Natural killer cell (primary cell): ENCODE measurements around the gene ALX1. TPM values are rescaled to one million over a fixed set of nuclear protein-coding genes. Genes with fewer than 3 reads are reported as not detected.

Experiments
- ATAC-seq, 3 donors: fragments of 150-1000 bp in 2 of 3; fragments of 200-7000 bp in 1 of 3; cut with Tn5 transposase; 1 replicate in 1 of 3; 2 replicates in 2 of 3; pipeline ENCODE4 v1.10.0; 2021; ENCODE audit warnings: mild to moderate bottlenecking in 2 of 3, moderate library complexity in 2 of 3
- DNase-seq, 2 donors: peaks; one replicate each; pipeline versions ENCODE4 v3.0.0 to v3.0.0-alpha.2; 2013 to 2021; ENCODE audit warnings: mixed read lengths in 1 of 2
- H3K27ac ChIP-seq: one replicate; pipeline ENCODE4 v1.5.1; 2013; ENCODE audit warnings: mild to moderate bottlenecking, low read length
- H3K27me3 ChIP-seq: one replicate; pipeline ENCODE4 v1.6.1; 2013; ENCODE audit warnings: low read length; ENCODE audit not compliant: control insufficient read depth, insufficient read depth
- H3K36me3 ChIP-seq: one replicate; pipeline ENCODE4 v1.6.1; 2013; ENCODE audit warnings: low read length; ENCODE audit not compliant: control insufficient read depth, insufficient read depth
- H3K4me1 ChIP-seq: one replicate; pipeline ENCODE4 v1.6.1; 2013; ENCODE audit warnings: low read length; ENCODE audit not compliant: control insufficient read depth, insufficient read depth
- H3K4me3 ChIP-seq: one replicate; pipeline ENCODE4 v1.5.1; 2013; ENCODE audit warnings: low read length
- H3K9me3 ChIP-seq: one replicate; pipeline ENCODE4 v1.6.1; 2013; ENCODE audit warnings: low read length; ENCODE audit not compliant: control insufficient read depth, insufficient read depth
- H3K27ac Mint-ChIP-seq, 2 donors: one replicate each; pipeline ENCODE4 v1.8.0; 2022; ENCODE audit warnings: mild to moderate bottlenecking in 2 of 2, mixed read lengths in 2 of 2, moderate library complexity in 1 of 2
- H3K27me3 Mint-ChIP-seq, 2 donors: one replicate each; pipeline ENCODE4 v1.8.0; 2022; ENCODE audit warnings: low read depth in 2 of 2, mixed read lengths in 2 of 2
- H3K36me3 Mint-ChIP-seq: one replicate; pipeline ENCODE4 v1.8.0; 2022; ENCODE audit warnings: mixed read lengths
- H3K4me1 Mint-ChIP-seq, 2 donors: one replicate each; pipeline ENCODE4 v1.8.0; 2022; ENCODE audit warnings: mixed read lengths in 2 of 2
- H3K4me3 Mint-ChIP-seq: one replicate; pipeline ENCODE4 v1.8.0; 2022; ENCODE audit warnings: mild to moderate bottlenecking, moderate library complexity, mixed read lengths
- H3K9me3 Mint-ChIP-seq, 2 donors: one replicate each; pipeline ENCODE4 v1.8.0; 2022; ENCODE audit warnings: mixed read lengths in 2 of 2
- WGBS: methylation state at CpG from one replicate; pipeline ENCODE4 v1.1.7; 2013; ENCODE audit warnings: missing lambda C conversion rate; ENCODE audit not compliant: insufficient coverage; 5-methylcytosine and 5-hydroxymethylcytosine counted together
- intact Hi-C: fragments of 100-400 bp; cut with micrococcal nuclease; formaldehyde crosslinking; loops from one replicate; pipeline ENCODE4 v1.14.2; 2022
- total RNA-seq, 4 donors: library from RNA; stranded (reverse); fragments of 120-200 nt in 1 of 4; gene quantifications; one replicate each; pipeline versions ENCODE4 v1.2.3 to v1.2.4, GENCODE V29; 2013 to 2022
- TF ChIP-seq, protein P1 (sequence below): fragments of 200-600 bp; IDR thresholded peaks from one replicate; pipeline ENCODE4 v1.8.0; 2022; ENCODE audit warnings: antibody characterized with exemption

ALX1 gene
- total RNA-seq, 3 donors from 2014 or later (not counting 1 experiment from before 2014, with no cell fraction given), result not detected

DNA sequence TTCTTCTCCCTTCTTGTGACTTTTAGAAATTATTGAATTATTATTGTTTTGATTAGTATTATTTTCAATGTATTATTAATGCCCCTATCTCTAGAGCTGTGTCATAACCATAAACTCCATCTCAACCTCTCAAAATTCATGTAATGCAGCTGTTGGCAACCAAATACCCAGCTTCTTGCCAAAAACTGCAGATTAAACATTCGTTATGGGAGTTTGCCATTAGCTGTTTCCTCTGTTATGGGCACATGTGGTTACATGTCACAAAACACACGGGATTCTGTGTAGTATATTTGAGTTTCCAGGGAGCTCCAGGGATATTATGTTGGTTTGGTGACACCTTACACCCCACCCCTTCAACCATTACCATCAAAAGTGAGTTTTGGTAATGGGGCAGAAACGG, 2.8 kb upstream of the ALX1 start:
- DNase-seq, result no peak
- peaks cover 54 to 77% of the 10 kb centered on the region in 2 donors for H3K27me3 Mint-ChIP-seq
- H3K27me3 ChIP-seq, result peaks cover 21% of the 10 kb centered on the region
- no peak for ATAC-seq
- 20% methylated on average over 2 of the region's 3 CpGs for WGBS
- no peak overlapping the region for H3K27ac Mint-ChIP-seq
- TF ChIP-seq, protein P1, sequence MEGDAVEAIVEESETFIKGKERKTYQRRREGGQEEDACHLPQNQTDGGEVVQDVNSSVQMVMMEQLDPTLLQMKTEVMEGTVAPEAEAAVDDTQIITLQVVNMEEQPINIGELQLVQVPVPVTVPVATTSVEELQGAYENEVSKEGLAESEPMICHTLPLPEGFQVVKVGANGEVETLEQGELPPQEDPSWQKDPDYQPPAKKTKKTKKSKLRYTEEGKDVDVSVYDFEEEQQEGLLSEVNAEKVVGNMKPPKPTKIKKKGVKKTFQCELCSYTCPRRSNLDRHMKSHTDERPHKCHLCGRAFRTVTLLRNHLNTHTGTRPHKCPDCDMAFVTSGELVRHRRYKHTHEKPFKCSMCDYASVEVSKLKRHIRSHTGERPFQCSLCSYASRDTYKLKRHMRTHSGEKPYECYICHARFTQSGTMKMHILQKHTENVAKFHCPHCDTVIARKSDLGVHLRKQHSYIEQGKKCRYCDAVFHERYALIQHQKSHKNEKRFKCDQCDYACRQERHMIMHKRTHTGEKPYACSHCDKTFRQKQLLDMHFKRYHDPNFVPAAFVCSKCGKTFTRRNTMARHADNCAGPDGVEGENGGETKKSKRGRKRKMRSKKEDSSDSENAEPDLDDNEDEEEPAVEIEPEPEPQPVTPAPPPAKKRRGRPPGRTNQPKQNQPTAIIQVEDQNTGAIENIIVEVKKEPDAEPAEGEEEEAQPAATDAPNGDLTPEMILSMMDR, result no peak
- no peak overlapping the region for H3K4me3 ChIP-seq
- H3K27ac ChIP-seq, result no peak overlapping the region
- peaks cover 8% of the 10 kb centered on the region for H3K4me1 ChIP-seq
- no peaks in the 10 kb centered on the region for H3K36me3 Mint-ChIP-seq
- peaks cover 2 to 8% of the 10 kb centered on the region in 2 donors for H3K9me3 Mint-ChIP-seq
- H3K9me3 ChIP-seq, result peaks cover 9% of the 10 kb centered on the region
- intact Hi-C loops, result loop anchor here (2.0 kb wide), 1 partner anchor 74 kb away; no protein-coding TSS in a partner anchor
- no peak overlapping the region for H3K4me3 Mint-ChIP-seq
- peaks cover 0 to 11% of the 10 kb centered on the region in 2 donors for H3K4me1 Mint-ChIP-seq
- H3K36me3 ChIP-seq, result no peaks in the 10 kb centered on the region

DNA sequence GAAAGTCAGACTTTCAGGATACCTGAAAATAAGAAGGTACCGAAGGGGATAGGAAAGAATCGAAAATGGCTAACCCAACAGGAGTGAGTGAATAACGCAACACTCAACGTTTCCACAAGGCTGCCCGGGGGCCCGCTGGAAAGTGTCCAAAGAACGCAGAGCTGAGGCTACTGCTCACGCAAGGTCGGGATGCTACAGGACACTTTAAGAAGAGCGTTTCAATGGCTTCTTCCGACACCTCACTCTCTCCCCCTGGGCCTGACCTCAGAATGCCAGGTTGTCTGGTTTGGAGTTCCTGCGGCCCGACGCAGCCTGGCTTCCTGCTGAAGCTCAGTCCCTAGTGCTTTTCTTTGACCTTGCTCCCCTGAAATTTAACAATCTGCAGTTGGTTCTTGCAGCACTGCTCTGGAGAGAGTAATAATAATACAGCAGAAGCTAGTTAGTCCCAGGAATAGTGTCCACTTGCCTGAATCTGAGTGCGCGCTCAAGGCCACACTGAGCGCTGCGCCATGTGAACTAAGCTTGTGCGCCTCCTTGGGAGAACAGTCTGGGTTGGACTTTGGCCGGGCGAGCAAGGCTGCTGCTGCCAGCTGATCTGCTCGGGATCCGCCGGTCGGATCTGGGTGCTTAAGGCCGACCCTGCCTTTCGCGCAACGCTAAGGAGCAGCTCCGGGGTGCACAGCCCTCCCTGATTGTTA, 2.0 kb upstream of the ALX1 start:
- H3K4me3 Mint-ChIP-seq, result no peak overlapping the region
- Histone ChIP-seq H3K27ac (no peak overlapping the region), H3K4me1 (peaks cover 8% of the 10 kb centered on the region), H3K9me3 (peaks cover 9% of the 10 kb centered on the region), H3K4me3 (no peak overlapping the region), H3K36me3 (no peaks in the 10 kb centered on the region), H3K27me3 (peaks cover 19% of the 10 kb centered on the region)
- H3K27ac Mint-ChIP-seq, result no peak overlapping the region
- TF ChIP-seq, protein P1, result no peak
- WGBS, result 19% methylated on average over 30 of the region's 30 CpGs
- no peak for DNase-seq
- intact Hi-C loops, result loop anchor here (2.0 kb wide), 1 partner anchor 75 kb away; no protein-coding TSS in a partner anchor
- H3K36me3 Mint-ChIP-seq, result no peaks in the 10 kb centered on the region
- H3K27me3 Mint-ChIP-seq, result peaks cover 49 to 71% of the 10 kb centered on the region in 2 donors
- peaks cover 0 to 11% of the 10 kb centered on the region in 2 donors for H3K4me1 Mint-ChIP-seq
- ATAC-seq, result no peak
- peaks cover 2 to 5% of the 10 kb centered on the region in 2 donors for H3K9me3 Mint-ChIP-seq

DNA sequence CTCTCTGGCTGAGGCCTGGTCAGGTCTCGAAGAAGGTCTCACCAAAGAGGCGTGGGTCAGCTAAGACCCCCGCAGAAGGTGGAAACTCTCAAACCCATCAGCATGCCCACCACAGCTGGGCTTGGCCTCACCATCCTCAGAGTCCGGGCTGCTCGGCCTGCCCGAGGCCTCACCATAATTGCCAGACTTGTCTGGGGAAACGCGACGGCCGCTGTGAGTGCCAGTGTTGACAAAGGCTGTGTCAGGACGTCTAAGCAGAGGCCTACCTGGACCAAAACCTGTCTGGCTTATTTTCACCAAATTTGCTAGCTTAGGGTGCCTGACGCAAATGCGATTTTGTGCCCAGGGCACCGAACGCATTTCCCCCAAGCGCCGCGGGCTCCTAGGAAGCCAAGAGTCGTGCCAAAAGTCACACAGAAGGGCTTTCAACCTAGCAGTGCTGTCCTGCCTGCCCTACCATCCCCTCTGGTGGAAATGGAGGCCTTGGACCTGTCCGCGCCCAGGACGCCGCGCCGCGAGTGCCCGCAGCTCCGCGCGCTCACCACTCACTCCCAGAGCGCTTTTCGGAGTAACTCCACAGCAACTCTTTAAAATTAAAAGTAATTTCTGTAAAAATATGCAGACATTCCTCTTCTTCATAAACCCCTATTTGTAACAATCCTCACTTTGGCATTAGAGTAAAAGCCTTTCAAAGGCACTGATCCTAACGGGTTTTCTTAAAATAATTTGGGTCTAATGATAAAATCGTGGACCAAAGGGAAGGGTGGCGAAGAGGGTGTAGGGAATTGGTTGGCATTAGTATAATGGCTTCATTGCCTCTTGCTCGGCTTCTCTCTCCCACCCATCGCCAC, 1.2 kb upstream of the ALX1 start:
- TF ChIP-seq, protein P1, result no peak
- Histone ChIP-seq H3K4me3 (no peak overlapping the region), H3K27me3 (peaks cover 22% of the 10 kb centered on the region), H3K4me1 (peaks cover 8% of the 10 kb centered on the region), H3K9me3 (peaks cover 12% of the 10 kb centered on the region), H3K27ac (no peak overlapping the region), H3K36me3 (no peaks in the 10 kb centered on the region)
- Mint-ChIP-seq H3K36me3 (no peaks in the 10 kb centered on the region), H3K9me3 (peaks cover 3 to 5% of the 10 kb centered on the region in 2 donors), H3K27me3 (peaks cover 54 to 64% of the 10 kb centered on the region in 2 donors), H3K27ac (no peak overlapping the region), H3K4me1 (peaks cover 0 to 11% of the 10 kb centered on the region in 2 donors), H3K4me3 (no peak overlapping the region)
- DNase-seq, result no peak
- no peak for ATAC-seq
- WGBS, result 14% methylated on average over 37 of the region's 37 CpGs
- intact Hi-C loops, result no loop called here
